C4-2B (cell line): ENCODE data around the gene LHX3.

Source experiments
- ZFX ChIP-seq: fragments of 450-650 bp; IDR thresholded peaks from 2 replicates; pipeline ENCODE4 v1.6.1; 2017
- TF ChIP-seq, protein P1 (sequence below): fragments of 450-650 bp; conservative IDR thresholded peaks from 2 replicates; pipeline ENCODE4 v1.5.1; 2017; ENCODE audit warnings: mild to moderate bottlenecking

DNA sequence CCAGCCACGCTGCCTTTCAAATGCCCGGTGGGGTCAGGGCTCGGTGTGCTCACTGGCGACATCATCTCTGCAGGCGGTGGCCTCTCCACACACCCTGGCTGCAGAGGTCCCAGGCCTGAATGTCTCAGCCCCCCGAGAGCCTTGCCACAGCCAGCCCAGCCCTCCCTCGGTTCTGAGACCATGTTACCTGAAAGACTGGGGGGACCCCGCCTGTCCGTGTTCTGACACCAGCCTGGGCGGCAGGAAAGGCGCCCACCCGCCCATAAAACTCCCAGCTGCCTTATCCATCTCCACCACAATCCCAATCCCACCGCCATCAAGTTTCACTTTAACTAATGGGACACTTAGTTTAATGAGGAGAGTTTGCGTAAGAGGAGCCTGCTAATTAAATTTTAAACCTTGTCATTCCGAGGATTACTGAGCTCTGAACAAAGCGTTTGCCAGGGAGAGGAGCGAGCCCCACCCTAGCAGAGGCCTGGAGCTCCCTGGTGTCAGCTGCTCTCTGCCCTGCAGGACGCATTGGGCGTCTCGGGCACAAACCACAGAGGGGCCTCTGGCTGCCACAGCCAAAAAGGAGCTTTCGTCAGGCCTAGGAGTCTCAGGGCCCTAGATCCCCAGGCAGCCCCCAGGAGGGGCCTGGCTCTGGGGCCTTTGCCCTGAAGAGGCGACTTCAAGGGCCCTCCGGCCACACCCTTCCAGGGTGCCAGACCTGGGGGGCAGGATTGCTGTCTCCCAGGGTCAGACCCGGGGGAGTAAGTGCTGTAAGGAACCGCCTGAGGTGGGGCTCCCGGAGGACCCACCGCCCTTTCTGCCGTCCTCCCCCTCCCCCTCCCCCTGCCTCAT is 15.3 kb downstream of the LHX3 start:
- TF ChIP-seq, protein P1, sequence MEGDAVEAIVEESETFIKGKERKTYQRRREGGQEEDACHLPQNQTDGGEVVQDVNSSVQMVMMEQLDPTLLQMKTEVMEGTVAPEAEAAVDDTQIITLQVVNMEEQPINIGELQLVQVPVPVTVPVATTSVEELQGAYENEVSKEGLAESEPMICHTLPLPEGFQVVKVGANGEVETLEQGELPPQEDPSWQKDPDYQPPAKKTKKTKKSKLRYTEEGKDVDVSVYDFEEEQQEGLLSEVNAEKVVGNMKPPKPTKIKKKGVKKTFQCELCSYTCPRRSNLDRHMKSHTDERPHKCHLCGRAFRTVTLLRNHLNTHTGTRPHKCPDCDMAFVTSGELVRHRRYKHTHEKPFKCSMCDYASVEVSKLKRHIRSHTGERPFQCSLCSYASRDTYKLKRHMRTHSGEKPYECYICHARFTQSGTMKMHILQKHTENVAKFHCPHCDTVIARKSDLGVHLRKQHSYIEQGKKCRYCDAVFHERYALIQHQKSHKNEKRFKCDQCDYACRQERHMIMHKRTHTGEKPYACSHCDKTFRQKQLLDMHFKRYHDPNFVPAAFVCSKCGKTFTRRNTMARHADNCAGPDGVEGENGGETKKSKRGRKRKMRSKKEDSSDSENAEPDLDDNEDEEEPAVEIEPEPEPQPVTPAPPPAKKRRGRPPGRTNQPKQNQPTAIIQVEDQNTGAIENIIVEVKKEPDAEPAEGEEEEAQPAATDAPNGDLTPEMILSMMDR, result no peak
- TF ChIP-seq ZFX, result no peak
